ENCODE results near the gene EVA1A.

Gene EVA1A

GRCh38 chr2:75545387-75545786, 15.4 kb downstream of the EVA1A start:
- no peak for DNase-seq (ENCODE audit: low read depth in 2 of 2, low spot score in 1 of 2)

- DNase-seq (ENCODE audit: low read depth in 2 of 2, low spot score in 1 of 2): no peak
Measured at GRCh38 chr2:75543446-75543845, 17.3 kb downstream of the EVA1A start.

GRCh38 chr2:75541430-75541829, 19.3 kb downstream of the EVA1A start:
- no peak for DNase-seq (ENCODE audit: low read depth in 2 of 2, low spot score in 1 of 2)

GRCh38 chr2:75540994-75541393, 19.7 kb downstream of the EVA1A start:
- no peak for DNase-seq (ENCODE audit: low read depth in 2 of 2, low spot score in 1 of 2)

- DNase-seq (ENCODE audit: low read depth in 2 of 2, low spot score in 1 of 2): no peak
Measured at GRCh38 chr2:75539955-75540716, 20.6 kb downstream of the EVA1A start.

GRCh38 chr2:75538521-75539490, 21.9 kb downstream of the EVA1A start:
- DNase-seq (ENCODE audit: low read depth in 2 of 2, low spot score in 1 of 2): no peak

- no peak for DNase-seq (ENCODE audit: low read depth in 2 of 2, low spot score in 1 of 2)
Measured at GRCh38 chr2:75537658-75538057, 23.1 kb downstream of the EVA1A start.

GRCh38 chr2:75533135-75533534, 27.6 kb downstream of the EVA1A start:
- no peak for DNase-seq (ENCODE audit: low read depth in 2 of 2, low spot score in 1 of 2)

- no peak for DNase-seq (ENCODE audit: low read depth in 2 of 2, low spot score in 1 of 2)
Measured at GRCh38 chr2:75532488-75532887, 28.3 kb downstream of the EVA1A start.

- no peak for DNase-seq (ENCODE audit: low read depth in 2 of 2, low spot score in 1 of 2)
Measured at GRCh38 chr2:75528221-75528977, 32.3 kb downstream of the EVA1A start.

GRCh38 chr2:75527676-75528075, 33.1 kb downstream of the EVA1A start:
- no peak for DNase-seq (ENCODE audit: low read depth in 2 of 2, low spot score in 1 of 2)

- DNase-seq (ENCODE audit: low read depth in 2 of 2, low spot score in 1 of 2): no peak
Measured at GRCh38 chr2:75526842-75527241, 33.9 kb downstream of the EVA1A start.

- DNase-seq (ENCODE audit: low read depth in 2 of 2, low spot score in 1 of 2): no peak
Measured at GRCh38 chr2:75525434-75526310, 35.1 kb downstream of the EVA1A start.

- no peak for DNase-seq (ENCODE audit: low read depth in 2 of 2, low spot score in 1 of 2)
Measured at GRCh38 chr2:75524276-75524911, 36.3 kb downstream of the EVA1A start.

- no peak for DNase-seq (ENCODE audit: low read depth in 2 of 2, low spot score in 1 of 2)
Measured at GRCh38 chr2:75523313-75524275, 37.1 kb downstream of the EVA1A start.

GRCh38 chr2:75522543-75523312, 38.0 kb downstream of the EVA1A start:
- no peak for DNase-seq (ENCODE audit: low read depth in 2 of 2, low spot score in 1 of 2)

- DNase-seq (ENCODE audit: low read depth in 2 of 2, low spot score in 1 of 2): no peak
Measured at GRCh38 chr2:75521225-75521872, 39.4 kb downstream of the EVA1A start.

GRCh38 chr2:75519843-75520242, 40.9 kb downstream of the EVA1A start:
- DNase-seq (ENCODE audit: low read depth in 2 of 2, low spot score in 1 of 2): no peak
